ENCODE measurements around the gene RAP1GAP2.
"Not testable (repeated sequence)": the region's sequence is repeated elsewhere in the genome, so short reads cannot be mapped to it uniquely, and the experiment has no call there.

The RAP1GAP2 gene

GRCh38 chr17:3029213-3029913 is 233.1 kb downstream of the RAP1GAP2 start:
- DNase-seq, result no peak

- peak; percentile 43 for DNase-seq
Measured at GRCh38 chr17:3030096-3030495, 233.9 kb downstream of the RAP1GAP2 start.

DNA sequence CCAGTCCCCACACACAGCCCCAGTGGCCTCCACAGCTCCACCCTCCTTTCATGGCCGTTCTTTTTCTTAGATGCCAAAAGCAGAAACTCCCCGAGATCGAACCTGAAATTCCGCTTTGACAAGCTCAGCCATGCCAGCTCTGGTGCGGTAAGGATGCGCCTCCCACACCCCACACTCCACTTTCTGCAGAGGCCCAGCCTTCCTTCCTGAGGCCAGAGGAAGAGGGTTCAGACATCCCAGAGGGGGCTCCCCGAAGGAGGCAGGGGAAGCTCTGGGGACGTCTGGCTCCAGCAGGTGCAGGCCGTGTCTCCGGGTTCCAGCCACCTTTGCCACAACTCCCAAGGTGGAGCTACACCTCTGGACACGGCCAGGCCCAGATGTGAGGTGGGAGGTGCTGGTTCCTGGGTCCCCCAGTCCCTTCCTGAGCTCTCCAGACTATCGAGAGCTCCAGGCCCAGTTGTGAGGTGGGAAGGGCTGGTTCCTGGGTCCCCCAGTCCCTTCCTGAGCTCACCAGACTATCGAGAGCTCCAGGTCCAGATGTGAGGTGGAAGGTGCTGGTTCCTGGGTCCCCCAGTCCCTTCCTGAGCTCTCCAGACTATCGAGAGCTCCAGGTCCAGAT is 234.7 kb downstream of the RAP1GAP2 start:
- DNase-seq, result not testable (repeated sequence)

DNA sequence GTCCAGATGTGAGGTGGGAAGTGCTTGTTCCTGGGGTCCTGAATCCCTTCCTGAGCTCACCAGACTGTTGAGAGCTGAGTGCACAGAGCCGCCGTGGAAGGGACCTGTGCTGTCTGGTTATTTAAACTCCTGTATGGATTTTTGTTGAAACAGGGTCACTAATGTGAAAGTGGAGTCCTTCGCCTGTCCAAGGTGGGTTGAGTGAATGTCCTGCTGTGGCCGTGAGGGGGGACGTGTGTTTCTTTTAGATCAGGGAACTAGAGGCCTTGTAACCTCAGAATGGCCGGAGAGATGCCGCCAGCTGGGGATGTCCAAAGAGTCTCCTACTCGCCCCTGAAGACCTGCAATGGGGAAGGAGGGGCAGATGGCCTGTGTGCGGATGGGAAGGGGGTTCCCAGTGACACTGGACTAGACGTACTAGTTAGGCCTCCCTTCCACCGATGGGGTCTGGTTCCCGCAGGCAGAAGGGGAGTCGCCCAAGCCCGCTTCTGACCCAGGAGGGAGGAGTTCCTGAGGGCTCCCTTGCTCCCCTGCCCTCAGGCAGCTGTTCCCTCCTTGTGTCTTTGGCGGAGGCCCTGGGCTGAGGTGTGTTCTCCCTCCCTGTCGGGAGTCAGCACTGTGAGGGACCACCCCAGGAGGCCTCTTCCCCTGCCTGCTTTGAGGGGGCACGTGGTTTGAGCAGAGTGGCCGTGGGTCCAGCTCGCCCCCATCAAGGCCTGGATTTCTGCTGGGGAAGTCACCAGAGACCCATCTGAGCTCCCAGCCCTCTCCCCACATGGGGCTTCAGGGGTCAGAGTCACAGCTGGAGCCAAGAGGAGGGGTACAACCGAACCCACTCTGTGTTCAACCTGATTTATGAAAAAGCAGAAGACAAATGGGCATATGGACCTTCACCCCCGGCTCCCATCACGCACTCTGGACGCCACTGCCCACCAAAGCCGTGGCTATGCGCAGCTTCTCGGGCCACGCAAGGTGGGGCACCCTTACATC is 236.3 kb downstream of the RAP1GAP2 start:
- DNase-seq, result no peak

- DNase-seq, result no peak
Measured at GRCh38 chr17:3033248-3033640, 237.0 kb downstream of the RAP1GAP2 start.

GRCh38 chr17:3033741-3034577 is 237.7 kb downstream of the RAP1GAP2 start:
- DNase-seq, result no peak

DNA sequence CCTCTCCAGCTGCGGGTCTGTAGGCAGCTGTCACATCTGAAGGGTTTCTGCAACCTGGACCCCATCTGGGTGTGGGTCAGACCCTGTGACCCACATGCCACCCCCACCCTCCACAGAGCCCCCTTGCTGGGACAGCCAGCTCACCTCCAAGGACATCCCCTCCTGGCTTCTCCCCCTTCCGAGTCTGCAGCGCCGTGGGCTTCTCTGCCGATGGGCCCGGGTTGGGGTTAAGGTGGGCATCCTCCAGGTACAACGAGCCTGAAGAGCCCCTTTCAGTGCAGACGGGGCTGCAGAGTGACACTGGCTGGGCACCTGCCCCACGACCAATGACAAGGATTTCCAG is 238.3 kb downstream of the RAP1GAP2 start:
- no peak for DNase-seq

DNA sequence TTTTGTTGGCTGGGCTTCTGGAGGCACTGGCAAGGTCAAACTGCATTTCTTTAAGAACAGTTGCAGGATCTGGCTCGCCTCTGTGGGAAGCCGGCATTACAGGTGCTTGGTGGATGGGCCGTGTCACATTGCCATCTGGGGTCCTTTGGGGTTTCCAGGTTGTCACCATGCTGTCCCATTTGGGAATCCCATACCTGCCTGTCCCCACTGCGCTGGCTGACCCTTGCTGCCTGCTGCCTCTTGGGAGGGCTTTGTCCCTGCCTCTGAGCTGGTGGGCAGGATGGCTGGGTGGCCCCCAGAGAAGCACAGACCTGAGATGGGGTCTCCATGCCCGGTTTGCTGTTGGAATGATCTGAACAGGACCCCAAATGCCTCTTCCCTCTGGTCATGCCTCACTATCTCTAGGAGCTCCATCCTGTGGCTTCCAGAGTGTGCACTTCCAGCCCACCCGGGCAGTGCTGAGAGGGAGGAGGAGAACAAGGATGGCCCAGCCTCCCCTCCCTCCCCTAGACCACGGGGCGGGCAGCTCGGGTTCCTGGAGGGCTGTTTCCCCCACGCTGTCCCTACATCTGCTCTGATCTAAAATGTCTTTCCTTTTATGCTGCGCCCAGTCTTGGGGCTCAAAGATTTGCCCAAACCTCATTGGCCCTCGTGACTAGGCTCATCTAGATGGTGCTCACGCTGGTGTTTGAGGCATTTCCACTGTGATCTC is 239.2 kb downstream of the RAP1GAP2 start:
- DNase-seq, result no peak

- DNase-seq, result no peak
Measured at GRCh38 chr17:3035968-3036280, 239.7 kb downstream of the RAP1GAP2 start.

DNA sequence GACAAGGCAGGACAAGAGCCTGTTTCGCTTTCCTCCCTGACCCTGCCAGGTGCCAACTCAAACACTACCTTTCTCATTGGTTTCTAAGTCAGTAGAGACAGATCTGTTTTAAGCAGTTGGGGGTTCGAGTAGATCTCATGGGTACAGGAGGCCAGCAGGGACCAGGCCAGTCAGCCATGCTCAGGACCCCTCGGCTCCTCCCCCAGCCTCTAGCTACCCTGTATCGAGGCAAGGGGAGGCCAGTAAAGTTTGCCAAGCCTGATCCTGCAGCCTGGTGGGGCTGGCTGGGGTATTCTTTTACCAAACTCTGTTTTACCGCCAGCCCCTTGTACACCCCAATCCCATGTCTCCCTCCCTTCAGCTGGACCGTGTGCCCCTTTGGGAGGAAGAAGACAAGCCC is 240.6 kb downstream of the RAP1GAP2 start:
- DNase-seq, result no peak

DNA sequence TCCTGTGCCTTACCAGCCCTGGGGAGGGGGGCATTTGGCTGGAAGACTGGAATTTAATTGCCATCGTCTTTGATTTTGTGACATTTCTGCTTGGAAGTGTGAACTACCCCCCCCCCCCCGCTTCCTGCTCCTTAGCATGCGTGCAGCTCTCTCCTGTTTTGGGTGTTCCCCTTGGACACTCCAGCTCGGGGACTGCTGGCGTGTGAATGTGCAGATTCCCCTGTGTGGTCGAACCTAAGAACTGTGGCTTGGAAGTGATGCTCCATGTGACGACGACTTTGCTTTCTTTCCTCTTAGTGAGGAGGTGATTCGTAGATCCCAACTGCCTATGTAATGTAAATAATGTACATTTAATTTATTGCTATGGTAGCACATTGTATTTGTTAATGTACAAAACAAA is 241.0 kb downstream of the RAP1GAP2 start:
- DNase-seq, result no peak

DNA sequence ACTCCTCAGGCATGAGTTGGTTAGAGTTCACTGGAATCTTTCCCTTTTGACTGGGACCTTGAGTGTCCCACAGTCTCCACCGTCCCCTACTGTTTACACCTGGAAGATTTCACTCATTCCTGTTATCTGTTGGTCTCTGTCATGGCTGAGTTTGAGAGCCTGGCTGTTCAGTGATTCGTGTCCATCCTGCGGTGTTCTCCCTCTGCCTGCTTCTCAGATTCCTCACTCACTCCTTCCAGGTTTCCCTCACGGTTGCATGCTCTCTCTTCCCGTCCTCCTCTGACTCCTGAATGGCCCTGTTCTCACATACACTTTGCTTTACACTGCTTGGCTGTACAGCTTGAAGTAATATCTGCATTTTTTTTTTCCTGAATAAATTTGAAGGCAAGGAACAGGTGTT is 242.7 kb downstream of the RAP1GAP2 start:
- DNase-seq, result no peak

- no peak for DNase-seq
Measured at GRCh38 chr17:3039736-3040135, 243.5 kb downstream of the RAP1GAP2 start.

DNA sequence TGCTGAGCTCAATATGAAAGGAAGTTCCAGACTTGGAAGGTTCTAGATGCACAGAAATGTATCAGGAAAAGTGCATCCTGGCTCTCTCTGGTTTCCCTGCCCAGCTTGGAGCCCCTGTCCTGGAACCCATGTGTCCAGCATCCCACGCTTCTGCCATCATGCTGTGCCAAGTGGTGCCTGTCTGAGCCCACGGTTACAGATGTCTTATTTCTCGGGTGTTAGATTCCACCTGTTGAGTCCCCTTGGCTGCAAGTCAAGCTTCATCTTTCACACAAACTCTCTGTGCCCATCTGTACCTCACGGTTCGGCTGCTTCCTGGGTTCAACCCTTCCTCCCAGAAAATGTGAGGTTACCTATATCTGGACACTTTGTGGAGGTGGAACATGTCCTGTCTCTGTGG is 244.6 kb downstream of the RAP1GAP2 start:
- no peak for DNase-seq

DNA sequence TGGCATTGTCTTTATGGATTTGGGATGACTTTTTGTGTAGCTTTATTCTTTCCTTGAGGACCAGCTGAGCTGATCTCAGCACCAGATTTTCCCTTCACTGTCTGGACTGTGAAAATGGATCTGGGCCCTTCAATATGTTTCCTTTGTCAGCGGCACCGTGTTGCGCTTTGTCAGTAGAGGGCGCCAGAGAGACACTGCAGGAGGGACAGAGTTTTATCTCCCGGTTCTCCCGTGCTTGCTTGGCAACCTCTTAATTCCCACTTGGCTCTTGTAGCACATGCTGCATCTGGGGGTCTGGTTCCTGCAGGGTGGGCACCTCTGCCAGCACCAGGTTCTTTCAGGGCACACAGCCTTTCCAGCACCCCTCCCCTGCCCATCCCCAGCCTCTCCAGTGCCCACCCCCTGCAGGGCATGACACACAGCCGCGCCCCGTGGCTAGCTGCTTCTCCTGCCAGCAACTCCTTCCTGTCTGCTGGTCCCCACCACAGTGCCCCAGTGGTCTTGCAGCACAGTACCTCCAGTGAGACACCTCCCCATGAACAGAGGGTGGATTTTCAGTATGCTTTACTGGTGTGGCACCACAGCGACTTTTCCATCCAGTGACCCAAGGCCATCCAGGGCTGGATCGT is 247.6 kb downstream of the RAP1GAP2 start:
- DNase-seq, result no peak

DNA sequence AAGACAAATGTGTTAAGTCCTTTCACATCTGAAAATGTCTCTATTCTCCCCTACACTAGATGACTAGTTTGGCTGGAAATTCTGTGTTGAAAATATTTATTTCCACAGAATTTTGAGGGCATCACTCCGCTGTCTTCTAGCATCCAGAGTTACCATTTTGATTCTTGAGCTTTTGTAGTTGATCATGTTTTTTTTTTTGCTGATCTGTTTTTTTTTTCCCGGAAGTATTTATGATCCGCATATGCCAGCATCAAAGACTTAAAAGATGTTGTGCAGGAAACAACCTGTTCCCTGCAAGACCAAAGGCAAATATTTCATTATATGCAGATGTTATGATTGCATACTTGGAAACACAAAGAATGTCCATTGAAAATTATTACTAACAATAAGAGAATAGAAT is 250.5 kb downstream of the RAP1GAP2 start:
- DNase-seq, result no peak

- peak; percentile 45 for DNase-seq
Measured at GRCh38 chr17:3048727-3049471, 252.7 kb downstream of the RAP1GAP2 start.

- DNase-seq, result no peak
Measured at GRCh38 chr17:3049705-3050295, 253.6 kb downstream of the RAP1GAP2 start.

GRCh38 chr17:3054868-3055267 is 258.6 kb downstream of the RAP1GAP2 start:
- not testable (repeated sequence) for DNase-seq

DNA sequence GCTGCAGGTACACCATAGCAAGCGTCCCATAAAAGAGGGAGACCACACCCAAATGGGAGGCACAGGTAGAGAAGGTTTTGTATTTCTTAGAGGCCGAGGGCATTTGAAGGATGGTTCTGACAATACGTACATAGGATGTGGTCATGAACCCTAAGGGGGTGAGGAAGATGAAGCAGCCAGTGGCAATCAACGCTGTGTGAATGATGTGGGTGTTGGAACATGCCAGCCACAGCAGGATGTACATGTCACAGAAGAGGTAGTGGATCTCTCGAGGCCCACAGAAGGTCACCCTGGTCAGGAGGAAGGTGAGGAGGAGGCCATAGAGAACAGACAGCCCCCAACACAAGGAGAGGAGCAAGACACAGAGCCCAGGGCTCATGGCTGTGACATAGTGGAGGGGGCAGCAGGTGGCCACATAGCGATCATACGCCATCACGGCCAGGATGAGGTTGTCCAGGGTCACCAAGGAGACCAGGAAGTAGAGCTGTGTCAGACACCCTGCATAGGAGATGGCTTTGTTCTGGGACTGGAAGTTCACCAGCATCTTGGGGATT is 266.7 kb downstream of the RAP1GAP2 start:
- not testable (repeated sequence) for DNase-seq
